Stimulated activated CD4-positive, alpha-beta T cell treated with anti-CD3 and anti-CD28 coated beads, Interleukin-12 subunit alpha, Interleukin-12 subunit beta, amount 100 ng/mL, for 48 hours (primary cell): ENCODE data around the gene DPH6.
"Not testable (repeated sequence)": the region's sequence is repeated elsewhere in the genome, so short reads cannot be mapped to it uniquely, and the experiment has no call there.

Experiments
- DNase-seq, 3 donors: peaks; one replicate each; pipeline ENCODE4 v3.0.0-alpha.2; 2020; ENCODE audit warnings: low read depth in 2 of 3, low spot score in 1 of 3

The DPH6 gene

DNA sequence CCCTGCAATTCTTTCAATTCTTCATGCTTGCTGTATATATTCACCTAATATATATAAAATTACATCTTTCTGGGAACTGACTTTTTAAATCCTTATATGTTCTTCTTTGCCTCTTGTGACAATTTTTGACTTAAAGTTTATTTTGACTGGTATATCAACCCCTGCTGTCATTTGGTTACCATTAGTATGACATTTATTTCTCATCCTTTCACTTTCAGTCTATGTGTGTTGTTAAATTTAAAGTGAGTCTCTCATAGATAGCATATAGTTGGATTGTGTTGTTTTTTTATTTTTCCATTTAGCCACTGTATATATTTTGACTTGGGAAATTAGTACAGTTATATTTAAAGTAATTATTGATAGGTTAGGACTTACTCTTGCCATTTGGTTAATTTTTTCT, 194.9 kb downstream of the DPH6 start:
- DNase-seq = no peak

DNA sequence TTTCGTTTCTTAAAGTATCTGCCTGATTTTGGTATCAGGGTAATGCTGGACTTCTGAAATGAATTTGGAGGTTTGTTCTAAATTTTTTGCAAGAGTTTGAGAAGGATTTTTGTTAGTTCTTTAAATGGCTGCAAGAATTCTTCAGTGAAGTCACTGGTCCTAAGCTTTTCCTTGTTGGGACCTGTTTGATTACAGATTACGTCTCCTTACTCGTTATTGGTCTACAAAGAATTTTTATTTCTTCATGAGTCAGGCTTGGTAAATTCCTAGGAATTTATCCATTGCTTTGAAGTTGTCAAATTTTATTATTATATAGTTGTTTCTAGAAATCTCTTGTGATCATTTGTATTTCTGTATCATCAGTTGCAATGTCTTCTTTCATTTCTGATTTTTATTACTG, 196.0 kb downstream of the DPH6 start:
- no peak for DNase-seq

DNA sequence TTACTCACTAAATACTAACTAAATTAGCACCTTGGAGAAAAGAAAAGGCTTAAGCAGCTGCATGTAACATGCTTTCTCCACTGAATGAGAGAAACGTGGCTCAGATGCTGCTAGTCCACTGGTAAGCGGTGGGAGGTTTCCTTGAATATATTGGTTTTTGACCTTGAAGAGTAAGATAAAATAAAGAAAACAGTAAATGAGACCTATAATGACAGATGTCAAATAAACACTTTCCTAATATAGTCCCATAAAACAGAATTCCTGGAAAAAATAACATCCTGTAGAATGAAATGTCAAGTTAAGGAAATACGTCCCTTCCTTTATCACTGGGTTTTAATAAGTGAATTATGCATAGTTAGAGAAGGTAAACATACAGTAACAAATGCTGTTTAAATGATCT, 215.0 kb downstream of the DPH6 start:
- no peak for DNase-seq

DNA sequence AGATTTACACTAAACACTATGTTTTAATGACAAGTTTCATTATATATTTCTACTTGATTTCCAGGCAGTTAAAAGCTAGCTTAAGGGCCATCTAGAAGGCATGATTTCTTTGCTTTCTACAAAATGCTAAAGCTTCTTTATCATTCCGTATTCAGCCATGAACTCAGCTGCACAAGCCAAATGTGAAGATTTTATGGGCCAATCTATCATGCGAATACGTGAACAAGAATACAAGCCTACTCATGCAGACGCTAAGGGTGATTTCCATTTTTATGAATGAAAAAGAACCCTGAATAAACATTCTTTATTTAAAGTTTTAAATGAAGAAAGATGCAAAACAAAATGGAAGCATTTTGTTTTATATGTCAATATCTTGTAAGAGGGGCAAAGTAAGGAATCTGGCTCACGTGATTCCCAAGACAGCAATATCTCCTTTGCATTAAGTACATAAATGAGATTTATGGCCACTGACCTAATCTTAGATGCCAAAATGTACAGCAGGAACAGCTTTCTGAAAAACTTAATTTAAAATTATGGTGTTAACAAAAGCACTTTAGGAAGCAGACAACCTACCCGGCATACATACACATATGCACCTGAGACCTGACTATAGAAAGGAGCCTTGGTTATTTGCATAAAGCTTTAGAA, 215.8 kb downstream of the DPH6 start:
- DNase-seq = no peak

DNA sequence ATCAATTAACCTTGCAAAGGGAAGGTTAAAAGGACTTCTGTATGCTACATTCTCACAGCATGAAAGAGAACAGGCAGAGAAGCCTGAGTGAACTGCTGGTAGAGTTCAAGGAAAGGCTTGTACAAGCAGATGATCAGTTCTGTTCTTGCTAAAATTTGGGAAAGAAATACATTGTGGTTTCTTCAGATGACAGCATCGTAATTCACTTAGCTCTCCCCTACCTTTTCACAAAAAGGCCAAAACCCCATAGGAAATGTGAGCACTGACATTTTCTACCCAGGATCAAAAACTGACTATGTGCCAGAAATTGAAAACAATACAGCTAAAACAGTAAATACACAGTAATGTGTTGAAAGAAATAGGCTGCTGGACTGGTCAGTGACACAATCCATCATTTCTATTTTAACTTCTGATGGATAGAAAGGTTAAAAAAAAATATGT, 216.4 kb downstream of the DPH6 start:
- DNase-seq = no peak

DNA sequence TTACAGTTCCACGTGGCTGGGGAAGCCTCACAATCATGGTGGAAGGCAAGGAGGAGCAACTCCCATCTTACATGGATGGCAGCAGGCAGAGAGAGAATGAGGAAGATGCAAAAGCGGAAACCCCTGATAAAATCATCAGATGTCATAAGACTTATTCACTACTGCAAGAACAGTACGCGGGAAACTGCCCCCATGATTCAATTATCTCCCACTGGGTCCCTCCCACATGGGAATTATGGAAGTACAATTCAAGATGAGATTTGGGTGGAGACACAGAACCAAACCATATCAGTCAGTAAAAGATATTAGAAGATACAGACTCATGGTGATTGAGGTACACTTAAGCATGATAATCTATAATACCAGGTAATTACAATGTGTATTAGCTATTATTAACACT, 217.1 kb downstream of the DPH6 start:
- not testable (repeated sequence) for DNase-seq

DNA sequence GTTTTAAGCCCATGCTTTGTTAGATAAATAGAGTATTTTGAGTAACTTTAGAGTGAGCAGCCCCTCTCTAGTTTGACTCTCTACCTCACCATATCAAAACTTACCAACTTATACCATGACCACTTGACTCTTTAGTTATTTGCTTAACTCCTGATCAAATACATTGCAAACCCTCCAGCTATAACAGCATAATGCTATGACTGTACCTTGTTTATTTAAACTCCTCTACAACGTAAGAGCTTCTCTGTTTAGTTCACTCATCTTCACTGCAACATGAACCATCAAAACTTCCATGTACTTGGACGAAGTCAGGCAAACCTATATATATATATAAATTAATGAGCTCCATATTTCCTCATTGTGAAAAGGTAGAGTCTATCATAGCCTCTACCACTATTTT, 218.2 kb downstream of the DPH6 start:
- no peak for DNase-seq

DNA sequence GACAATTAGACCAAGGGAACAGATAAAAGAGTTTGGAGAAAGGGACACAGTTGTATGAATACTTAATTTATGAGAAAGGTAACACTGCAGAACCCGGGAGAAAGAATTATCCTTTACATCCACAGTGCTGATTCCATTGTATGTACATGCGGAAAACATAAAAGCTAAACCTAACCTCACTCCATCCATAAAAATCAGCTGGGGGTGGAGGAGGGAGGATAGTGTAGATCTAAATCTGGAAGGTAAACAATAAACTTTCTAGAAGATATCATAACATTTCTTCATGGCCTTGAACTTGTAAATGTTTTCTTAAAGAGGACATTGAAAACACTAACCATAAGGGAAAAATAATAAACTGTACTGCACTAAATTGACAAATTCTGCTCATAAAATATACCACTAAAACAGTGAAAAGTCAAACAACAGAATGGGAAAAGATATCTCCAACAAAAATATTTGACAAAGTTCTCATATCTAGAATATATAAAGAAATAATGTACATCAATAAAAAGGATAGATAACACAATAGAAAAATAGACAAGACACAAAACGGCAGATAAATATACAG, 220.5 kb downstream of the DPH6 start:
- DNase-seq = no peak

DNA sequence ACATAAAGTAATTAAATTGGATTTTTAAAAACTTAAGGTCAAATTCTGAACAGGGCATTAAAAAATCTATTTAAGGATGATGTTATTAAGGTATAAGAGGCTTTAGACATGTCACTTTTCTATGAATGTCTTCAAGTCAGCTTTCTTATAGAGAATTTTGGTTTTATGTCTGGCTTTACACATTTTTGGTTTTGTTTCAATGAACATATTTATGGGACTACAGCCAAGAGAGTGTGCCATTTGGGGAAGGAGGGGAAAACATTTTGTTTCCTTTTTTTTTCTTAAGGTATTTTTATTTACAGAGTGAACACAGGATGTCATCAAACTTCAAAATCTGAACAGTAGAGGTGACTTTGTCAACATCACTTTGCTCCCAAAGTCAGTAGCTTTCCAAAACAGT, 222.8 kb downstream of the DPH6 start:
- DNase-seq = no peak

DNA sequence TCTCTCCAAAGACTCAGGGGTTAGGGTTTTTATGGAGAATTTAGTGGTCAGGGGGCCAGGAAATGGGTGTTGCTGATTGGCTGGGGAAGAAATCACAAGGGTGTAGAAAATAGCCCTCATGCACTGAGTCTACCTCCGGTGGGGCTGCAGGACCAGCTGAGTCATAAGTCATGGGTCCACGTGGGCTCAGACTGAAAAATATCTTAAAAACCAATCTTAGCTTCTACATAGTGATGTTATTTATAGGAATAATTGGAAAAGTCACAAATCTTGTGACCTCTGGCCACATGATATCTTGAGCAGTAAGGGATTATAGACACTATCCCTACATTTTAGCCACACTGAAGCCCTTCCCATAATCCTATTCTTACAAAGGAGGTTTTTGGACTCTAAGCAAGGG, 224.0 kb downstream of the DPH6 start:
- DNase-seq = no peak

DNA sequence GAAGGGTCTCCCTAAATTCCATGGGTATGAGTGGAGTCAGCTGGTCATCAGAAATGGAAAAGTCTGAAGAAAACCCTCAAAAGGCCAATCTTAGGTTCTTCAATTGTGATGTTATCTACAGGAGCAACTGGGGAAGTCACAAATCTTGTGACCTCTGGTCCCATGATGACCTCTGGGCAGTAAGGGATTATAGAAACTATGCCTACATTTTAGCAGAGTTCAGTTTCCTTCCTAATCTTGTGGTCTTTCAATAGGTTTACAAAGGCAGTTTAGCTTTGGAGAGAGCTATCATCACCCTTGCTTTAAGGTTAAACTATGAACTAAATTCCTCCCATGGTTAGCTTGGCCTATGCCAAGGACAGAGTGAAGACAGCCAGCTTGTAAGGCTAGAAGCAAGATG, 225.1 kb downstream of the DPH6 start:
- no peak for DNase-seq
